Gastroesophageal sphincter (tissue), 3 donors: Measurements from ENCODE around the gene GPR62.
"Not testable (repeated sequence)": the region's sequence is repeated elsewhere in the genome, so short reads cannot be mapped to it uniquely, and the experiment has no call there.

Experiments
- POLR2A ChIP-seq, 2 donors: fragments of 450-650 bp; IDR thresholded peaks; one replicate each; pipeline ENCODE4 v1.6.1; 2017; ENCODE audit warnings: antibody characterized with exemption in 2 of 2, mild to moderate bottlenecking in 2 of 2, moderate library complexity in 1 of 2
- POLR2AphosphoS5 ChIP-seq: sonication (generic); formaldehyde crosslinking; IDR thresholded peaks from one replicate; pipeline ENCODE4 v1.6.1; 2017; ENCODE audit warnings: antibody characterized with exemption
- TF ChIP-seq, protein P1 (sequence below), 4 experiments: fragments of 200-600 bp in 2 of 4; fragments of 450-650 bp in 2 of 4; sonication (generic) in 1 of 4; IDR thresholded peaks; one replicate each; pipeline ENCODE4 v1.5.1; 2017 to 2019; ENCODE audit warnings: antibody characterized with exemption in 4 of 4, mild to moderate bottlenecking in 2 of 4, moderate library complexity in 2 of 4

DNA sequence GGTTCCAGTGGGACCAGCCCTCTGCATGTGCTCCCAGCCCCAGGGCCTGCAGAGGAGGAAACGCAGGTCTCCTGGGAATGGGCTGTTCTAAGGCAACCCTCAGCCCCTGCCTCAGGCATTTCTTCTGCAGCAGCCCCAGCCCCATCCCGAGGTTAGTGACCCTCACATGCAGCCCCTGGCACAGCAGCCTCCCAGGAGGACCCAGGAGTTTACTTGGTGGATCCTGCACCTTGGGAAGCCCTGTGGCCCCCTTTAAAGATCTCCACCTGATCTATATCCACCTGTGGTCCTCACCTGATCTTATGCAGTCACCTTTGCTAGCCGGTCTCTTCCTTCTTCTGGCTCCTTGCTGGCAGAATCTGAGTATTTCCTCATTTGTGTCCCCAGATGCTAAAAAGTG lies 26.2 kb upstream of the GPR62 start:
- TF ChIP-seq POLR2AphosphoS5; POLR2A (IDR thresholded peaks at IDR 0.05): not testable (repeated sequence)
- TF ChIP-seq, protein P1, sequence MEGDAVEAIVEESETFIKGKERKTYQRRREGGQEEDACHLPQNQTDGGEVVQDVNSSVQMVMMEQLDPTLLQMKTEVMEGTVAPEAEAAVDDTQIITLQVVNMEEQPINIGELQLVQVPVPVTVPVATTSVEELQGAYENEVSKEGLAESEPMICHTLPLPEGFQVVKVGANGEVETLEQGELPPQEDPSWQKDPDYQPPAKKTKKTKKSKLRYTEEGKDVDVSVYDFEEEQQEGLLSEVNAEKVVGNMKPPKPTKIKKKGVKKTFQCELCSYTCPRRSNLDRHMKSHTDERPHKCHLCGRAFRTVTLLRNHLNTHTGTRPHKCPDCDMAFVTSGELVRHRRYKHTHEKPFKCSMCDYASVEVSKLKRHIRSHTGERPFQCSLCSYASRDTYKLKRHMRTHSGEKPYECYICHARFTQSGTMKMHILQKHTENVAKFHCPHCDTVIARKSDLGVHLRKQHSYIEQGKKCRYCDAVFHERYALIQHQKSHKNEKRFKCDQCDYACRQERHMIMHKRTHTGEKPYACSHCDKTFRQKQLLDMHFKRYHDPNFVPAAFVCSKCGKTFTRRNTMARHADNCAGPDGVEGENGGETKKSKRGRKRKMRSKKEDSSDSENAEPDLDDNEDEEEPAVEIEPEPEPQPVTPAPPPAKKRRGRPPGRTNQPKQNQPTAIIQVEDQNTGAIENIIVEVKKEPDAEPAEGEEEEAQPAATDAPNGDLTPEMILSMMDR (IDR thresholded peaks at IDR 0.05) = not testable (repeated sequence)
